Head of caudate nucleus (tissue), 42 donors: ENCODE results near the gene OTUB2.
"Not testable (repeated sequence)": the region's sequence is repeated elsewhere in the genome, so short reads cannot be mapped to it uniquely, and the experiment has no call there.

Experiments used
- DNase-seq, 42 donors: peaks; one replicate each; pipeline versions ENCODE4 v3.0.0 to v3.0.0-alpha.2; 2020 to 2021; ENCODE audit warnings: mixed read lengths in 7 of 42
- intact Hi-C: fragments of 100-400 bp; cut with DNase I; formaldehyde crosslinking; loops from one replicate; pipeline ENCODE4 v1.15.0; 2022

The OTUB2 gene

DNA sequence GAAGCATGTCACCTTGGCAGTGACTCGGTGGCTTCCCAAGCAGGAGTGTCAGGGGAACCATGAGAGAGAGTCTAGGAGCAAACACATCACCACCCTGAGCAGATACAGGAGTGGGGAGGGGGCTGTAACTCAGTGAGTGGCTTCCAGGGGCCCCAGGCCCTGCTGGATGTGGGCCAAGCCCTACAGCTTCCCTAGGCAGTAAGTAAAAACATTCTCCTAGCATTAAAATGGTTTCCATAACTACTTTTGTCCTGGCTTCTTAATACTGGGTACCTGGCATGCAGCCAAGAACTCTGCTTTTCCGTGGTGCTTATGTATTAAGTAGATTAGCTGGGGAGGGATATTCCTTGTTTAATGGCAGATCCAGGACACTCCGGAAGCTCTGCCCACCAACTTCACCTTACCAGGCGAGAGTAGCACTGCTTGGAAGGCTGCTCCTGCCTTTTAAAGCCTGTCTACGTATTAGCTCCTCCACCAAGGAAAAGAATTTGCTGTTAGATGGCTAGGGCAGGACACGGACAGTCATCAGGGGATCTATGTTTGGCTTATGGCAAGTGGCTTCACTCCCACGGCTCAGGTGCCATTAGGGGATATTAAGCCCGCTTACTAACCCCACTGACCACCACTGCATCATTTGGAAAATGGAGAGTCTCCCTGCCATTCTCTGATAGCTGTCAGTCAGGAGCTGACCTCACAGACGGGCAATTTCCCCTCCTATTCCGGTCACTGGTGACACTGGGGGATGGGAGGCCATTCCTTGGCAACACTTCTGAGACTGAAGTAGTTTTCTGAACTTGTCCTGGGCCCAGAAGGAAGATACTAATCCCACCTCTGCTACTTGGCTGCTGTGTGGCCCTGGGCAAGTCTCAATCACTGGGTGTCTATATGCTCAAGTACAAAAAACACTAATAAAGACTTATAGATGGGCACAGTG, 22.8 kb downstream of the OTUB2 start:
- peak in 15 of 42 donors; percentile 3 to 66 (median 25) for DNase-seq
- intact Hi-C loops = no loop called here

GRCh38 chr14:94049625-94050023, 23.5 kb downstream of the OTUB2 start:
- DNase-seq = peak in 5 of 42 donors; percentile 2 to 13 (median 3)
- intact Hi-C loops = no loop called here

DNA sequence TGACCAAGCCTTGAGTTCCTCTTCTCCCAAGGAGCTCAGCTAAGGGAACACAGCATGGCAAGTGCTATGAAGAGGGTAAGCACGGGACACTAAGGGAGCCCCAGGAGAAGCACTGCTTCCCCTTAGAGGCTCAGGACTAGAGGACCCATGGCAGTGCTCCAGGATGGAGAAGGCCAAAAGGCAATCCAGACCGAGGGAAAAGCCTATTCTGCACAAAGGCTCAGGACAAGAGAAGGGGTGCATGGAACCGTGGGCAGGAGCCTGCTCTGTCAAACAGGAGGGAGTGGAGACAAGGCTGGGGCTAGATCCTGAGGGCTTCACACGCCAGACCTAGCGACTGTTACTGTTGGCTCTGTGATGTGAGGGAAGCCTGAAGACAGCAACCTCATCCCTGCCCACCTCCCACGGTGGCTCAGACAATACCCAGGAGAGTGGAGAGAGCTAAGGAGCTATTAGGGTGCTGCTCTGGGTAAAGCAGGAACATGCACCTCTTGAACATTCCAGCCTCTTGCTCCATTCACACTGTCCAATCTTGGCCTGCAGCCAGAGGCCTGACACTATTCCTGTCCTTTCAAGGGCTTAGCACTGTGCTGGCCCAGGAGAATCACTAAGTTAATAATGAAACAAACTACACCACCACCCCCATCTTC, 24.2 kb downstream of the OTUB2 start:
- intact Hi-C loops = no loop called here
- DNase-seq = peak in 15 of 42 donors; percentile 1 to 57 (median 14)

DNA sequence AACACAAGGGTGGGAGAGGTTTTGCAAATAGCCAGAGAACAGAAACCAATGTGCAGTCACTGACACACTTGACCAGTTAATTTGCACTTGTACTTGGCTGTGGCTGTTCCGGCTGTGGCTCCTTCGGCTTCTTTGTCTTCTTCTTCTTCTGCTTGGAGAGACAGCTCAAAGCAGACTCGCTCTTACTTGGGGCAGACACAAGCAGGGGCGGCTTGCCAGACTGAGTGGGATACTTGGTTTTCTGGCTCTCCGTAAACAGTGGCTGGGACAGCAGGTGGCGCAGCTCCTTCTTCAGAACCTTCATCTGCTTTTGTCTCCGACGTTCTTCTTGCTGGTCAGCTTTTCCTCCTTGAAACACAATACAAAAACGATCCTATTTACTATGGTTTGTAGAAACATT, 25.0 kb downstream of the OTUB2 start:
- DNase-seq = peak; percentile 50 to 90 (median 78)
- intact Hi-C loops = no loop called here

DNA sequence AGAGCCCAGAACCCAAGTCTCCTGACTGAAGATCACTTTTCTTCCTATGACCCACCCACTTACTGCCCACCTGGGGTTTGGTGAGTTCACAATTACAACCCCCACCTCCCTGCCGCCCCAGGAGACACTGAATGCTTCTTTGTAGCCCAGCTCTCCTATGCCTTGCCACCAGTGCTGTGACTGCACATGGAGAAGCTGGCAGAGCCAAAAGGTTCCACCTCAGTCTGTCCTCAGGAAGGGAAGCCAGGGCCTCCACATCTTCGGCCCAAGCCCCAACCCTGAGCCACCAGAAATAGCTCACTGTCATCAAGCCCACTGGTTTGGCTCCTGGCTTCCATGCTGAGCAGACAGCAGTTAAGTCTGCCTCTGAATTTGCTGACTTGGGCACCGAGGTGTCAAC, 25.6 kb downstream of the OTUB2 start:
- intact Hi-C loops = no loop called here
- peak in 12 of 42 donors; percentile 0 to 40 (median 10) for DNase-seq

DNA sequence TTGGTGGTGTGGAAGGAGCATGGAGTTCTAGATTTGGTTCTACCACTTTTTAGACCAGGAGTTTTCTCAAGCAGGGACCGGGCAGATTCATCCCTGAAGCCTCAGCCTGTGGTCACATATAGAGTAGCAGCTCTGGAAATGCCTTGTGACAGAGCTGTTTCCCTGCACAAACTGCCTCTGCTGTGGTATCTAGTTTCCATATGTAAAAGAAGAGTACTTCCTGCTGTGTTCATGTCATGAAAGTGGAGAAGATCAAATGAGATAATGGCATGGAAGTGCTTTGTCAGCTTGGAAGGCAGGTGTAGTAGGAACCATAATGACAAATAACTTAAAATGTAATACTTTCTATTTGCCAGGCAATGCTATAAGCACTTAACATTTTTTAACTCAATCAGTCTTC, 26.1 kb downstream of the OTUB2 start:
- intact Hi-C loops = no loop called here
- DNase-seq = peak in 5 of 42 donors; percentile 1 to 34 (median 10)

- DNase-seq = peak in 7 of 42 donors; percentile 0 to 24 (median 7)
- intact Hi-C loops = no loop called here
Observed at GRCh38 chr14:94052662-94053061, 26.5 kb downstream of the OTUB2 start.

DNA sequence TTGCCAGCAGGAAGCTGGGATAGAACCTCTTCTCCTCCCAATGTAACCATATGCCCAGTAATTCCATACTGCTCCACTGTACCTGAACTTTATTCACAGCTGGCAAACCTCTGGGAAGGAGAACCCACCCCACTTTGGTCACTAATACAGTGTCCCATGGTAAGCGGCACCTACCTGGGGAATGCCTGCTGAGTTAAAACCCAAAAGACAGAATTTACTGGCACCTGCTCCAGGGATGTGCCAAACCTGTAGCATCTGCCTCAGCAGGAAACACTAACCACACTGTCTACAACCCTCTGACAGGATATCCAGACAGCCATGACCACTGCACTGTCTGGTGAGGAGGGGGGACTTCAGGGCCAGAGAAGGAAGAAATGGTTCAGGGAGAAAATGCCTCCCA, 28.3 kb downstream of the OTUB2 start:
- intact Hi-C loops = no loop called here

GRCh38 chr14:94054936-94055335, 28.8 kb downstream of the OTUB2 start:
- DNase-seq = peak in 5 of 42 donors; percentile 6 to 33 (median 15)
- intact Hi-C loops = no loop called here

More for the DNA sequence above, 28.3 kb downstream of the OTUB2 start:
- DNase-seq = peak in 4 of 42 donors; percentile 0 to 29 (median 6)

DNA sequence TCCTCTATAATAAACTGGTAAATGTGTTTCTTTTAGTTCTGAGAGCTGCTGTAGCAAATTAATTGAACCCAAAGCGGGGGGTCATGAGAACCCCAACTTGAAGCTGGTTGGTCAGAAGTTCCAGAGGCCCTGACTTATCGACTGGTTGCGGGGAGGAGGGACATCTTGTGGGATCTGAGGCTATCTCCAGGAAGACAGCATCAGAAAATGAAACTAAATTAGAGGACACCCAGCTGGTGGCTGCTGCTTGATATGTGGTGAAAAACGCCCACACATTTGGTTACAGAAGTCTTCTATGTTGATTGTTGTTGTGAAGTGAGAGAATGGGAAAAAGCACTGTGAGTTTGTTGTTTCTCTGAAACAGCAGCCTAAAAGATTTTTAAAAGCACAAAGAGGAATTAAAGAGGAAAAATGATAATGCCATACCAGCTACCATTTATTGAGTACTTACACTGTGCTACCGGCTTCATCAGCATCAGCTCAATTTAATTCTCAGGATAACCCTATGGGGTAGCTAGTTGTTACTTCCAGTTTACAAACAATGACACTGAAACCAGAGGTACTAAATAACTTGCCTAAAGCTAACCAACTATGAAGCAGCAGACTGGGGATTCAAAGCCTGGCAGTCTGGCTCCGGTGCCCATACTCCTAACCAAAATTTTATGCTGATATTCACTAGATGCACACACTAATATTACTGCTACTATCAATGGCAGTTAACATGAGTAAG, 30.6 kb downstream of the OTUB2 start:
- intact Hi-C loops = no loop called here
- peak in 8 of 42 donors; percentile 0 to 29 (median 10) for DNase-seq

DNA sequence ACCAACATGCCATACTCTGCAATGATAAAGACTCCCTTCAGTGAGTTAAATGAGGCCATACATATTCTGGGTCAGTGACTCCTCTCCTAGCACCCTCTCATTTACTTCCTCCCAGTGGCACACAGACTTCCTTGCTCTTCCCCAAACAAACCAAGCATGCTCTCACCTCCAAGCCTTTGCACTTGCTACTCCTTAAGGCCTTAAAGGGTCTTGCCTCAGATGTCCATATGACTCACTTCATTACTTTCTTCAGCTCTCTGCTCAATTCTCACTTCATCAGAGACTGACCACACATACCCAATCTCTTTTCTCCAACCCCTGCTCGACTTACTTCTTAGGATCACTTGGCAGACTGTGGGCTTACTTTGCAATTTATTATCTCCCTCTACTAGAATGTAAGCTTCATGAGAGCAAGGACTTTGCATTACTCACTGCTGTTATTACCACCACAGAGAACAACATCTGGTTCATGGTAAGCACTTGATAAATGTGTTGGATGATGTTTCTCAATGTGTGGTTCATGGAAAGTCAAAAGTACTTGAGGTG, 32.1 kb downstream of the OTUB2 start:
- intact Hi-C loops = no loop called here
- no peak for DNase-seq

- DNase-seq = peak in 3 of 42 donors; percentile 5 to 36 (median 33)
- intact Hi-C loops = no loop called here
Observed at GRCh38 chr14:94058674-94059138, 32.6 kb downstream of the OTUB2 start.

- DNase-seq = no peak
- intact Hi-C loops = no loop called here
Observed at GRCh38 chr14:94059998-94060397, 33.9 kb downstream of the OTUB2 start.

DNA sequence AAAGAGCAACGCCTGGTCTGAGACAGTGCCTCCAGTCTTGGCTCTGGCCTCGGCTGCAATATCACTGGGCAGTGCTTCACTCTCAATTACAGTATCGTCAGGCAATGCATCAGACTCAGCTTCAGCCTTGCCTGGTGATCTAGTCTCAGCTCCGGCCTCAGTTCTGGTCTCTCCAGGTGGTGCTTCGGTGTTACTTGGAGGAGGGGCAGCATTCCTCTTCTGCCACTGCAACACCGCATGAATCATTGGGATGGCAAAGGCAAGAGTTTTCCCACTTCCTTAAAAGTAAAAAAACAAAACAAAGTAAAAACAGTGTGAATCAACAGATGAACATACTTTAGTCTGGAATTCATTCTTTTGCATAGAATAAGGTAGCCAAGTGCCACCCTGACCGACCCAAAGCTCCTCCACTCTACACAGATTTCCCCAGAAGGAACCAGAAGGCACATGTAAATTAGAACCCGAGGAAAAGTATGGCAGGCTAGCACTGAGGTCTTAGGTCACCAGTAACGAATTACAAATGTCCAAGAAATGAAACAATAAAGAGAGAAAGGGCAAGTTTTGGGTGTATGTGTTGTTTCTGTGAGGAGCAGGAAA, 36.3 kb downstream of the OTUB2 start:
- peak in 2 of 42 donors; percentile 38 to 43 for DNase-seq
- intact Hi-C loops = no loop called here

DNA sequence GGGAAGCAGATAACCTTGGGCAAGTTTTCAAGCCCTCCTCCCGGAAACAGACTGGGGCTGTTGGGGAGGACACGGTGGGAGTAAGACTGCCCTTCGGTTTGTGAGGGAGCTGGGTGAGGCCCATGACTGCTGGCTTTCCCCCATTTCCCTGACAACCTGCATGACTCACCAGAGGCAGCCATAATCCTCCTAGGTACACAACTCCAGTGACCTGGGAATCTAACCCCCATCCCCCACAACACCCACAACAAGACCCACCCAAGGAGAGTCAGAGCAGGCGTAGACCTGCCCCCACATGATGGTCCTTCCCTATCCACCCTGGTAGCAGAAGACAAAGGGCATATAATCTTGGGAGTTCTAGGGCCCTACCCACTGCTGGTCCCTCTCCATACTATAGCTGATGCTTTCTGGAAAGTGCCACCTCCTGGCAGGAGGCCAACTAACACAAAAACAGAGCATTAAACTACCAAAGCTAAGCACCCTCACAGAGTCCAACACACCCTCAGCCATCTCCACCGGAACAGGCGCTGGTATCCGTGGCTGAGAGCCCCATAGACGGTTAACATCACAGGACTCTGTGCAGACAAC, 40.0 kb downstream of the OTUB2 start:
- DNase-seq = no peak
- intact Hi-C loops = no loop called here

DNA sequence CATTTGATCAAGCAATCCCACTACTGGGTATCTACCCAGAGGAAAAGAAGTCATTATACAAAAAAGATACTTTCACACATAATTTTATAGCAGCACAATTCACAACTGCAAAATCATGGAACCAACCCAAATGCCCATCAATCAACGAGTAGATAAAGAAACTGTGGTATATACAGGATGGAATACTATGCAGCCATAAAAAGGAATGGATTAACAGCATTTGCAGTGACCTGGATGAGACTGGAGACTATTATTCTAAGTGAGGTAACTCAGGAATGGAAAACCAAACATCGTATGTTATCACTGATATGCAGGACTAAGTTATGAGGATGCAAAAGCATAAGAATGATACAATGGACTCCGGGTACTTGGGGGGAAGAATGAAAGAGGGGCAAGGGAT, 45.9 kb downstream of the OTUB2 start:
- DNase-seq, intact Hi-C loops: not testable (repeated sequence)

DNA sequence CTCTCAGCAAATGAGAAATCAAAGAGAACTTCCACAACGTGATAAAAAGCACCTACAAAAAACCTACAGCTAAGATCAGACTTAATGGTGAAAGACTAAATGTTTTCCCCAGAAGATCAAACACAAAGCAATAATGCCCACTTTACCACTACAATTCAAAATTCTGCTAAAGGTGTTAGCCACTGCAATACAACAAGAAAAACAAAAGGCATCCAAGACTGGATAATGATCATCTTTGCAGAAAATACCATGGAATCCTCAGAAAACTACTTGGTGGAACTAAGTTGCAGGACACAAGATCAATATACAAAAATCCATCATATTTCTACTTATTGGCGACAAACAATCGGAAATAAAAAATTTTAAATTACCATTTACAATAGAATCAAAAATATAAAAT, 48.4 kb downstream of the OTUB2 start:
- DNase-seq = no peak
- intact Hi-C loops = no loop called here

GRCh38 chr14:94075008-94075407, 48.9 kb downstream of the OTUB2 start:
- intact Hi-C loops = no loop called here
- DNase-seq = no peak
